HepG2 (cell line): ENCODE data around the gene KCTD1. TPM values are rescaled to one million over a fixed set of nuclear protein-coding genes. Genes with fewer than 3 reads are reported as not detected.

Source experiments
- ATAC-seq: fragments of 200-7000 bp; cut with Tn5 transposase; 3 replicates; pipeline ENCODE4 v1.9.1; 2020; ENCODE audit warnings: mild to moderate bottlenecking, moderate library complexity
- BruUV-seq: library from RNA; stranded (reverse); fragments of 400-500 nt; replicated peaks from 2 replicates; lab custom pipeline; 2021; lab: Mats Ljungman, UMichigan
- CTCF ChIA-PET: fragments of 300-600 bp; formaldehyde crosslinking; extraction: SDS; loops from one replicate; lab custom pipeline; 2021; ENCODE audit warnings: low total read pairs, inconsistent platforms, low intra/inter-chr PET ratio; lab: Yijun Ruan, JAX
- POLR2A ChIA-PET: fragments of 350-600 bp; sonication (Branson Sonifier 250); formaldehyde crosslinking; loops from one replicate; lab custom pipeline; 2020; ENCODE audit warnings: antibody characterized with exemption, inconsistent platforms; lab: Yijun Ruan, JAX
- DNase-seq: peaks from one replicate; pipeline ENCODE4 v3.0.0-alpha.2; 2015; ENCODE audit warnings: low spot score
- FAIRE-seq: peaks from 3 replicates; lab custom pipeline; 2011; peaks lifted over from hg19 to GRCh38; lab: Jason Lieb, UNC
- H2AFZ ChIP-seq: one replicate; pipeline ENCODE4 v1.6.1; 2011; ENCODE audit warnings: low read length, inconsistent platforms
- H3K27ac ChIP-seq: fragments of 300-600 bp; 3 replicates; pipeline ENCODE4 v1.8.0; 2011; ENCODE audit warnings: mixed run types, mild to moderate bottlenecking, mixed read lengths, low read length, inconsistent platforms; ENCODE audit not compliant: insufficient read depth; ENCODE audit errors: extremely low read length
- H3K27me3 ChIP-seq, 2 experiments: fragments of 200-600 bp in 1 of 2; 2 replicates in 1 of 2; 3 replicates in 1 of 2; pipeline versions ENCODE4 v1.6.0 to v1.8.0; 2011; ENCODE audit warnings: low read length in 2 of 2, mild to moderate bottlenecking in 2 of 2, moderate library complexity in 2 of 2, inconsistent platforms in 1 of 2; ENCODE audit not compliant: insufficient read depth in 2 of 2, control insufficient read depth in 1 of 2
- H3K36me3 ChIP-seq, 2 experiments: fragments of 200-600 bp in 1 of 2; replicated peaks in 1 of 2; 2 replicates in 1 of 2; 3 replicates in 1 of 2; pipeline versions ENCODE4 v1.5.1 to v1.8.0; 2011; ENCODE audit warnings: low read length in 2 of 2, inconsistent platforms in 1 of 2; ENCODE audit not compliant: insufficient read depth in 2 of 2, control insufficient read depth in 1 of 2
- H3K4me1 ChIP-seq: 2 replicates; pipeline ENCODE4 v1.5.1; 2012; ENCODE audit warnings: low read length, inconsistent platforms; ENCODE audit not compliant: insufficient read depth
- H3K4me2 ChIP-seq: 2 replicates; pipeline ENCODE4 v1.6.0; 2011; ENCODE audit warnings: low read depth, low read length, inconsistent platforms
- H3K4me3 ChIP-seq, 3 experiments: fragments of 200-600 bp in 1 of 3; sonication (generic), shearing (Covaris generic) in 1 of 3; replicated peaks in 1 of 3; 2 replicates each; pipeline ENCODE4 v1.5.1; 2011 to 2016; ENCODE audit warnings: low read length in 3 of 3, inconsistent platforms in 2 of 3, low read depth in 2 of 3, mild to moderate bottlenecking in 2 of 3, control low read depth in 1 of 3, mixed read lengths in 1 of 3; ENCODE audit not compliant: insufficient read depth in 1 of 3
- H3K79me2 ChIP-seq: one replicate; pipeline ENCODE4 v1.6.1; 2011; ENCODE audit warnings: low read length, inconsistent platforms; ENCODE audit not compliant: insufficient read depth
- H3K9ac ChIP-seq: 2 replicates; pipeline ENCODE4 v1.6.0; 2011; ENCODE audit warnings: mild to moderate bottlenecking, low read depth, low read length, inconsistent platforms; ENCODE audit not compliant: insufficient read depth
- H3K9me3 ChIP-seq: 2 replicates; pipeline ENCODE4 v1.5.1; 2012; ENCODE audit warnings: mild to moderate bottlenecking, low read length
- H4K20me1 ChIP-seq: 2 replicates; pipeline ENCODE4 v1.6.0; 2011; ENCODE audit warnings: inconsistent platforms, mild to moderate bottlenecking, low read length, moderate library complexity; ENCODE audit not compliant: insufficient read depth
- CENPX ChIP-seq: sonication (generic); formaldehyde crosslinking; IDR thresholded peaks from 2 replicates; pipeline ENCODE4 v1.9.0; 2021; ENCODE audit warnings: mild to moderate bottlenecking, missing genetic modification reagents, moderate library complexity
- DMAP1 ChIP-seq: IDR thresholded peaks from 2 replicates; pipeline ENCODE4 v1.6.1; 2016
- FLYWCH1 ChIP-seq: sonication (generic); formaldehyde crosslinking; IDR thresholded peaks from 2 replicates; pipeline ENCODE4 v1.8.1; 2023; ENCODE audit warnings: mild to moderate bottlenecking, missing genetic modification reagents
- HMG20B ChIP-seq: conservative IDR thresholded peaks from 2 replicates; pipeline ENCODE4 v1.6.1; 2016; ENCODE audit warnings: missing genetic modification reagents, missing compliant biosample characterization
- PHB2 ChIP-seq: fragments of 450-650 bp; IDR thresholded peaks from 2 replicates; pipeline ENCODE4 v1.6.1; 2018; ENCODE audit not compliant: partially characterized antibody
- PRPF4 ChIP-seq: fragments of 200-400 bp; formaldehyde crosslinking; IDR thresholded peaks from 2 replicates; pipeline ENCODE4 v1.6.1; 2016; ENCODE audit warnings: low read length, low read depth; ENCODE audit not compliant: poor library complexity, severe bottlenecking
- REPIN1 ChIP-seq: sonication (generic); formaldehyde crosslinking; IDR thresholded peaks from 2 replicates; pipeline ENCODE4 v1.8.0; 2022; ENCODE audit warnings: missing genetic modification reagents, low read depth, mild to moderate bottlenecking, borderline replicate concordance
- SMARCE1 ChIP-seq: fragments of 450-650 bp; IDR thresholded peaks from 2 replicates; pipeline ENCODE4 v1.6.1; 2017; ENCODE audit warnings: borderline replicate concordance
- ZNF296 ChIP-seq: sonication (generic); formaldehyde crosslinking; conservative IDR thresholded peaks from 2 replicates; pipeline ENCODE4 v1.5.0; 2020; ENCODE audit warnings: mild to moderate bottlenecking, missing genetic modification reagents
- ZNF674 ChIP-seq: sonication (generic); formaldehyde crosslinking; IDR thresholded peaks from 2 replicates; pipeline ENCODE4 v1.5.0; 2020; ENCODE audit warnings: low read depth, mild to moderate bottlenecking, missing genetic modification reagents
- ZSCAN25 ChIP-seq: sonication (generic); formaldehyde crosslinking; IDR thresholded peaks from 2 replicates; pipeline ENCODE4 v1.8.0; 2022; ENCODE audit warnings: mild to moderate bottlenecking, missing genetic modification reagents
- WGBS: methylation state at CpG from one replicate; pipeline ENCODE4 v1.1.6; 2017; ENCODE audit warnings: low lambda C conversion rate; 5-methylcytosine and 5-hydroxymethylcytosine counted together
- in situ Hi-C: cut with HindIII; loops from 2 replicates; pipeline ENCODE4 v1.10.0; 2017; ENCODE audit warnings: low pct_unique_long_range_greater_than_20kb; ENCODE audit not compliant: extremely low pct_ligation_motif_present
- intact Hi-C: fragments of 100-400 bp; cut with micrococcal nuclease; formaldehyde crosslinking; loops from one replicate; pipeline ENCODE4 v1.10.0; 2022; ENCODE audit not compliant: unreplicated experiment
- polyA plus RNA-seq, 8 experiments: library from polyadenylated mRNA; depleted of rRNA in 3 of 8; stranded (reverse) in 7 of 8; unstranded in 1 of 8; fragments of >200 nt; fragmentation: Illumina TruSeq in 4 of 8; extraction: Trizol in 4 of 8; gene quantifications; 2 replicates each; pipeline versions ENCODE4 v1.2.1 to v1.2.3, GENCODE V29; 2011 to 2016; ENCODE audit warnings: low read depth in 4 of 8, missing spikeins in 1 of 8, mixed read lengths in 1 of 8; ENCODE audit not compliant: insufficient read depth in 1 of 8
- total RNA-seq, 5 experiments: library from RNA; depleted of rRNA; stranded (reverse); fragments of >200 nt; fragmentation: Illumina TruSeq; extraction: Trizol; gene quantifications; 2 replicates each; pipeline ENCODE4 v1.2.3, GENCODE V29; 2016; ENCODE audit warnings: low read depth in 1 of 5
- TF ChIP-seq, protein P1 (sequence below): IDR thresholded peaks from 2 replicates; pipeline ENCODE4 v1.6.1; 2018; ENCODE audit warnings: missing genetic modification reagents
- TF ChIP-seq, protein P2 (sequence below): sonication (generic); formaldehyde crosslinking; IDR thresholded peaks from 2 replicates; pipeline ENCODE4 v1.8.1; 2023; ENCODE audit warnings: mild to moderate bottlenecking, missing genetic modification reagents
- TF ChIP-seq, protein P3 (sequence below): sonication (generic); formaldehyde crosslinking; IDR thresholded peaks from 2 replicates; pipeline ENCODE4 v1.9.0; 2021; ENCODE audit warnings: mild to moderate bottlenecking, missing genetic modification reagents
- TF ChIP-seq, protein P4 (sequence below): sonication (generic); formaldehyde crosslinking; conservative IDR thresholded peaks from 2 replicates; pipeline ENCODE4 v1.8.0; 2022; ENCODE audit warnings: missing genetic modification reagents

Gene KCTD1
- total and polyA plus RNA-seq, 2 of the 13 experiments (the other 11 are each of a cell fraction or from before 2014, with no cell fraction given) = 2.7 to 6.8 TPM

DNA sequence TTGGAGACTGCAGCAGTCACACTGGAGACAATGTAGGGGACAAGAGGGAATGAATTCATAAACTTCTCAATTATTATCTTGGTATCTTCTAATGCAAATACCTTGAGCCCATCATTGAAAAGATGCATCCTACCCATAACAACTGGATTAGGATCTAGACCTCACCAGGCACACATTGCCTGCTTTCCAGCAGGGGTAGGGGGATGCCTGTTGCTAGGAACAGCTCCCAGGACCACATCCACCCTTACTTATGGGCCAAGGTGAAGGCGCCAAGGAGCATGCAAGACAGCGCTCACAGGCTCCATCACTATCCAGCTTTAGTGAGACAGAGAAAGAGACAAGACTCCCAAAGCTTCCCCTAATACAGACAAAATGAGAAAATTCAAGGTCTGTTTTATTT is 24.4 kb downstream of the KCTD1 start:
- H3K27me3 ChIP-seq = no peaks in the 10 kb centered on the region
- intact Hi-C loops = no loop called here
- H3K4me1 ChIP-seq = peaks cover 12% of the 10 kb centered on the region
- ChIA-PET CTCF (no interaction called here), POLR2A (no interaction called here)
- no peak overlapping the region for H3K9ac ChIP-seq
- no peak overlapping the region for H3K4me3 ChIP-seq
- DNase-seq (no peak), ATAC-seq (no peak), FAIRE-seq (no peak)
- no peak overlapping the region for H2AFZ ChIP-seq
- no peaks in the 10 kb centered on the region for H3K36me3 ChIP-seq
- no peak overlapping the region for H3K4me2 ChIP-seq
- H3K79me2 ChIP-seq = no peaks in the 10 kb centered on the region
- no peak overlapping the region for H3K27ac ChIP-seq
- TF ChIP-seq HMG20B (CRISPR knock-in tag) (no peak), ZNF296 (no peak), REPIN1 (CRISPR knock-in tag) (no peak), CENPX (CRISPR knock-in tag) (no peak), FLYWCH1 (CRISPR knock-in tag) (no peak), DMAP1 (no peak), ZSCAN25 (CRISPR knock-in tag) (no peak), ZNF674 (CRISPR knock-in tag) (no peak), PHB2 (no peak), PRPF4 (no peak), SMARCE1 (no peak)
- TF ChIP-seq, protein P1, sequence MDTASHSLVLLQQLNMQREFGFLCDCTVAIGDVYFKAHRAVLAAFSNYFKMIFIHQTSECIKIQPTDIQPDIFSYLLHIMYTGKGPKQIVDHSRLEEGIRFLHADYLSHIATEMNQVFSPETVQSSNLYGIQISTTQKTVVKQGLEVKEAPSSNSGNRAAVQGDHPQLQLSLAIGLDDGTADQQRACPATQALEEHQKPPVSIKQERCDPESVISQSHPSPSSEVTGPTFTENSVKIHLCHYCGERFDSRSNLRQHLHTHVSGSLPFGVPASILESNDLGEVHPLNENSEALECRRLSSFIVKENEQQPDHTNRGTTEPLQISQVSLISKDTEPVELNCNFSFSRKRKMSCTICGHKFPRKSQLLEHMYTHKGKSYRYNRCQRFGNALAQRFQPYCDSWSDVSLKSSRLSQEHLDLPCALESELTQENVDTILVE (CRISPR knock-in tag) = no peak
- TF ChIP-seq, protein P2, sequence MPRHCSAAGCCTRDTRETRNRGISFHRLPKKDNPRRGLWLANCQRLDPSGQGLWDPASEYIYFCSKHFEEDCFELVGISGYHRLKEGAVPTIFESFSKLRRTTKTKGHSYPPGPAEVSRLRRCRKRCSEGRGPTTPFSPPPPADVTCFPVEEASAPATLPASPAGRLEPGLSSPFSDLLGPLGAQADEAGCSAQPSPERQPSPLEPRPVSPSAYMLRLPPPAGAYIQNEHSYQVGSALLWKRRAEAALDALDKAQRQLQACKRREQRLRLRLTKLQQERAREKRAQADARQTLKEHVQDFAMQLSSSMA = no peak
- TF ChIP-seq, protein P3, sequence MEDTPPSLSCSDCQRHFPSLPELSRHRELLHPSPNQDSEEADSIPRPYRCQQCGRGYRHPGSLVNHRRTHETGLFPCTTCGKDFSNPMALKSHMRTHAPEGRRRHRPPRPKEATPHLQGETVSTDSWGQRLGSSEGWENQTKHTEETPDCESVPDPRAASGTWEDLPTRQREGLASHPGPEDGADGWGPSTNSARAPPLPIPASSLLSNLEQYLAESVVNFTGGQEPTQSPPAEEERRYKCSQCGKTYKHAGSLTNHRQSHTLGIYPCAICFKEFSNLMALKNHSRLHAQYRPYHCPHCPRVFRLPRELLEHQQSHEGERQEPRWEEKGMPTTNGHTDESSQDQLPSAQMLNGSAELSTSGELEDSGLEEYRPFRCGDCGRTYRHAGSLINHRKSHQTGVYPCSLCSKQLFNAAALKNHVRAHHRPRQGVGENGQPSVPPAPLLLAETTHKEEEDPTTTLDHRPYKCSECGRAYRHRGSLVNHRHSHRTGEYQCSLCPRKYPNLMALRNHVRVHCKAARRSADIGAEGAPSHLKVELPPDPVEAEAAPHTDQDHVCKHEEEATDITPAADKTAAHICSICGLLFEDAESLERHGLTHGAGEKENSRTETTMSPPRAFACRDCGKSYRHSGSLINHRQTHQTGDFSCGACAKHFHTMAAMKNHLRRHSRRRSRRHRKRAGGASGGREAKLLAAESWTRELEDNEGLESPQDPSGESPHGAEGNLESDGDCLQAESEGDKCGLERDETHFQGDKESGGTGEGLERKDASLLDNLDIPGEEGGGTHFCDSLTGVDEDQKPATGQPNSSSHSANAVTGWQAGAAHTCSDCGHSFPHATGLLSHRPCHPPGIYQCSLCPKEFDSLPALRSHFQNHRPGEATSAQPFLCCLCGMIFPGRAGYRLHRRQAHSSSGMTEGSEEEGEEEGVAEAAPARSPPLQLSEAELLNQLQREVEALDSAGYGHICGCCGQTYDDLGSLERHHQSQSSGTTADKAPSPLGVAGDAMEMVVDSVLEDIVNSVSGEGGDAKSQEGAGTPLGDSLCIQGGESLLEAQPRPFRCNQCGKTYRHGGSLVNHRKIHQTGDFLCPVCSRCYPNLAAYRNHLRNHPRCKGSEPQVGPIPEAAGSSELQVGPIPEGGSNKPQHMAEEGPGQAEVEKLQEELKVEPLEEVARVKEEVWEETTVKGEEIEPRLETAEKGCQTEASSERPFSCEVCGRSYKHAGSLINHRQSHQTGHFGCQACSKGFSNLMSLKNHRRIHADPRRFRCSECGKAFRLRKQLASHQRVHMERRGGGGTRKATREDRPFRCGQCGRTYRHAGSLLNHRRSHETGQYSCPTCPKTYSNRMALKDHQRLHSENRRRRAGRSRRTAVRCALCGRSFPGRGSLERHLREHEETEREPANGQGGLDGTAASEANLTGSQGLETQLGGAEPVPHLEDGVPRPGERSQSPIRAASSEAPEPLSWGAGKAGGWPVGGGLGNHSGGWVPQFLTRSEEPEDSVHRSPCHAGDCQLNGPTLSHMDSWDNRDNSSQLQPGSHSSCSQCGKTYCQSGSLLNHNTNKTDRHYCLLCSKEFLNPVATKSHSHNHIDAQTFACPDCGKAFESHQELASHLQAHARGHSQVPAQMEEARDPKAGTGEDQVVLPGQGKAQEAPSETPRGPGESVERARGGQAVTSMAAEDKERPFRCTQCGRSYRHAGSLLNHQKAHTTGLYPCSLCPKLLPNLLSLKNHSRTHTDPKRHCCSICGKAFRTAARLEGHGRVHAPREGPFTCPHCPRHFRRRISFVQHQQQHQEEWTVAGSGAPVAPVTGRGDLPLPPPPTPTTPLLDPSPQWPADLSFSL (CRISPR knock-in tag) = no peak
- TF ChIP-seq, protein P4, sequence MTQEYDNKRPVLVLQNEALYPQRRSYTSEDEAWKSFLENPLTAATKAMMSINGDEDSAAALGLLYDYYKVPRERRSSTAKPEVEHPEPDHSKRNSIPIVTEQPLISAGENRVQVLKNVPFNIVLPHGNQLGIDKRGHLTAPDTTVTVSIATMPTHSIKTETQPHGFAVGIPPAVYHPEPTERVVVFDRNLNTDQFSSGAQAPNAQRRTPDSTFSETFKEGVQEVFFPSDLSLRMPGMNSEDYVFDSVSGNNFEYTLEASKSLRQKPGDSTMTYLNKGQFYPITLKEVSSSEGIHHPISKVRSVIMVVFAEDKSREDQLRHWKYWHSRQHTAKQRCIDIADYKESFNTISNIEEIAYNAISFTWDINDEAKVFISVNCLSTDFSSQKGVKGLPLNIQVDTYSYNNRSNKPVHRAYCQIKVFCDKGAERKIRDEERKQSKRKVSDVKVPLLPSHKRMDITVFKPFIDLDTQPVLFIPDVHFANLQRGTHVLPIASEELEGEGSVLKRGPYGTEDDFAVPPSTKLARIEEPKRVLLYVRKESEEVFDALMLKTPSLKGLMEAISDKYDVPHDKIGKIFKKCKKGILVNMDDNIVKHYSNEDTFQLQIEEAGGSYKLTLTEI = no peak
- in situ Hi-C loops = no loop called here
- no TSS peak for BruUV-seq
- WGBS = no CpG with 5 or more reads among the region's 2 CpGs
- no peaks in the 10 kb centered on the region for H3K9me3 ChIP-seq
- H4K20me1 ChIP-seq = no peaks in the 10 kb centered on the region
